Body of pancreas (tissue), 4 donors: Measurements from ENCODE around the gene CCL20. TPM values are rescaled to one million over a fixed set of nuclear protein-coding genes. Genes with fewer than 3 reads are reported as not detected.
A peak's percentile ranks its signal among the peaks of the same experiment; 100 is the strongest.

Source experiments
- ATAC-seq: fragments of 150-250 bp; one replicate; pipeline ENCODE4 v1.9.1; 2016
- DNase-seq, 4 donors: peaks; one replicate each; pipeline ENCODE4 v3.0.0-alpha.2; 2019
- H3K27ac ChIP-seq, 4 donors: fragments of 200-600 bp; sonication (generic); 1 replicate in 3 of 4; 2 replicates in 1 of 4; pipeline versions ENCODE4 v1.5.1 to v1.6.1; 2016 to 2019; ENCODE audit warnings: mild to moderate bottlenecking in 1 of 4, mixed read lengths in 1 of 4, moderate library complexity in 1 of 4
- H3K27me3 ChIP-seq, 2 donors: fragments of 200-600 bp; sonication (generic); one replicate each; pipeline ENCODE4 v1.6.0; 2016; ENCODE audit warnings: mild to moderate bottlenecking in 1 of 2
- H3K36me3 ChIP-seq, 2 donors: fragments of 200-600 bp; sonication (generic); replicated peaks in 1 of 2; 2 replicates each; pipeline ENCODE4 v1.5.1; 2016; ENCODE audit warnings: low read depth in 2 of 2; ENCODE audit not compliant: insufficient read depth in 1 of 2
- H3K4me1 ChIP-seq: fragments of 200-600 bp; sonication (generic); one replicate; pipeline ENCODE4 v1.6.0; 2016
- H3K4me3 ChIP-seq, 2 donors: fragments of 200-600 bp; sonication (generic); 1 replicate in 1 of 2; 2 replicates in 1 of 2; pipeline ENCODE4 v1.5.1; 2016 to 2019
- H3K9me3 ChIP-seq, 3 donors: fragments of 200-600 bp; sonication (generic); 1 replicate in 2 of 3; 2 replicates in 1 of 3; pipeline ENCODE4 v1.5.1; 2016
- POLR2A ChIP-seq, 3 donors: fragments of 450-650 bp; IDR thresholded peaks; one replicate each; pipeline ENCODE4 v1.6.1; 2016; ENCODE audit warnings: antibody characterized with exemption in 3 of 3, mild to moderate bottlenecking in 2 of 3
- WGBS, 2 donors: methylation state at CpG; one replicate each; pipeline ENCODE4 v1.1.5; 2017; 5-methylcytosine and 5-hydroxymethylcytosine counted together
- intact Hi-C: fragments of 100-400 bp; cut with DNase I; formaldehyde crosslinking; loops from one replicate; pipeline ENCODE4 v1.15.1; 2023
- total RNA-seq, 2 donors: library from RNA; depleted of rRNA; stranded (reverse); fragments of >200 nt; gene quantifications; one replicate each; pipeline ENCODE4 v1.1.0, GENCODE V29; 2016
- TF ChIP-seq, protein P1 (sequence below), 7 experiments: fragments of 450-650 bp in 4 of 7; fragments of 200-600 bp in 3 of 7; sonication (generic) in 3 of 7; IDR thresholded peaks; one replicate each; pipeline ENCODE4 v1.5.1; 2016 to 2019; ENCODE audit warnings: antibody characterized with exemption in 7 of 7

Gene CCL20
- total RNA-seq, 2 donors from 2014 or later = 2.6 TPM; not detected in 1

DNA sequence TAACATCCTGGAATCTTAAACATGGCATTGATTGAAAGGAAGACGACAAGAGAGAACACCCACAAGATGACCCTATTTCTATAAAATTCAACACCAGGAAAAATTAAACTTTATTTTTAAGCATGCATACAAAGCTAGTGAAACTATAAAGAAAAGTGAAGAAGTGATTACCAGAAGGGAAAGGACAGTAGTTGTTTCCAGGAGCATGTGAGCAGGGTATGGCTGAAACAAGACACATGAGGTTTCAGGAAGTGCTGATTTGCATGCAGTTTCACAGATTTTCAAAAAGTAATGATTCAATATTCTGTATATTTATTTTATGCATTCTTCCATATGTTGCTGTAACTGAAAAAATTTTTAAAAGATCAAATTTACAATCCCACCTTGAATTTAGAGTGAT is 33.2 kb downstream of the CCL20 start:
- Histone ChIP-seq H3K4me1 (no peaks in the 10 kb centered on the region), H3K9me3 (no peaks in the 10 kb centered on the region), H3K27ac (no peak overlapping the region), H3K4me3 (no peak overlapping the region), H3K27me3 (no peaks in the 10 kb centered on the region), H3K36me3 (no peaks in the 10 kb centered on the region)
- WGBS, 2 donors = 77 to 86% methylated on average over 1 of the region's 1 CpG
- no peak for DNase-seq
- intact Hi-C loops = no loop called here
- TF ChIP-seq, protein P1, sequence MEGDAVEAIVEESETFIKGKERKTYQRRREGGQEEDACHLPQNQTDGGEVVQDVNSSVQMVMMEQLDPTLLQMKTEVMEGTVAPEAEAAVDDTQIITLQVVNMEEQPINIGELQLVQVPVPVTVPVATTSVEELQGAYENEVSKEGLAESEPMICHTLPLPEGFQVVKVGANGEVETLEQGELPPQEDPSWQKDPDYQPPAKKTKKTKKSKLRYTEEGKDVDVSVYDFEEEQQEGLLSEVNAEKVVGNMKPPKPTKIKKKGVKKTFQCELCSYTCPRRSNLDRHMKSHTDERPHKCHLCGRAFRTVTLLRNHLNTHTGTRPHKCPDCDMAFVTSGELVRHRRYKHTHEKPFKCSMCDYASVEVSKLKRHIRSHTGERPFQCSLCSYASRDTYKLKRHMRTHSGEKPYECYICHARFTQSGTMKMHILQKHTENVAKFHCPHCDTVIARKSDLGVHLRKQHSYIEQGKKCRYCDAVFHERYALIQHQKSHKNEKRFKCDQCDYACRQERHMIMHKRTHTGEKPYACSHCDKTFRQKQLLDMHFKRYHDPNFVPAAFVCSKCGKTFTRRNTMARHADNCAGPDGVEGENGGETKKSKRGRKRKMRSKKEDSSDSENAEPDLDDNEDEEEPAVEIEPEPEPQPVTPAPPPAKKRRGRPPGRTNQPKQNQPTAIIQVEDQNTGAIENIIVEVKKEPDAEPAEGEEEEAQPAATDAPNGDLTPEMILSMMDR (IDR thresholded peaks at IDR 0.05) = no peak
- no peak for ATAC-seq

DNA sequence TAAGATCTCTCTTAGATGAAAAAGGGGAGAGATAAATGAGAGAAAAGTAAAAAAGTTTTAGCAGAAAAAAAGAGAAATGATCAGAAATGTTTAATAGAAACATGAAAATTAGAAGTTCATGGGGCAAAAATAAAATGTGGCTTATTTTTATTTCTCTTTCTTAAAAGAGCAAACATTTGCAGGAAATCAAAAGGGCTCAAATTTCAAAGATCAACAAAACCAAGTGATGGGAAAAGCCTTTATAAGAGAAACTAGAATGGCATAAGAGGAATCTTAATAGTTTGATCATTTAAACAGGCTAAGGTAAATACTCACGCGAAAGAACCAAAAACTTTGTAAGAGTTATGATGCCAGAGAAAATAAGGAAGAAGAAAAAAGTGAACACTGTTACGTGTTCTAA is 34.5 kb downstream of the CCL20 start:
- no peak for DNase-seq
- TF ChIP-seq, protein P1 (IDR thresholded peaks at IDR 0.05) = no peak
- TF ChIP-seq POLR2A (IDR thresholded peaks at IDR 0.05) = no peak
- Histone ChIP-seq H3K4me3 (no peak overlapping the region), H3K27me3 (no peaks in the 10 kb centered on the region), H3K9me3 (no peaks in the 10 kb centered on the region), H3K4me1 (no peaks in the 10 kb centered on the region), H3K27ac (no peak overlapping the region), H3K36me3 (no peaks in the 10 kb centered on the region)
- intact Hi-C loops = no loop called here
- no peak for ATAC-seq
- 30 to 40% methylated on average over 3 of the region's 3 CpGs for WGBS, 2 donors

DNA sequence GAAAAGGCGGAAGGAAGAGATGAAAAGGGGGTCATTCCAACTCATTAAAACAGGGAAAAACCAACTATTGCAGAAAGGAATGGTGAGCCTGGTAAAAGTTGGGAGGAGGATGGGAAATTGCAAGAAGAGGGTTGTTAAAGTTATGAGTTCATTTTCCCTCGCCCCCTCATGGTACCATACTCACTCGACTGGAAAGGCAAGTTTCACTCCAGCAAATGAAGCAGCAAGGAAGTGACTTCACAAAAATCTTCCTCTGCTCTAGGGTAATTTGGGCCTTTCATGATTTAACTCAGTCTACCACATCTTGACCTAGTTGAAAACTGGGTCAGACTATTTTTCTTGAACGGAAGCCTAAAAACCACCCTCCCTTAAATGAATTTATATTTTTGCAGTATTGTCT is 34.9 kb downstream of the CCL20 start:
- intact Hi-C loops = no loop called here
- no peak for ATAC-seq
- 48 to 62% methylated on average over 4 of the region's 4 CpGs for WGBS, 2 donors

DNA sequence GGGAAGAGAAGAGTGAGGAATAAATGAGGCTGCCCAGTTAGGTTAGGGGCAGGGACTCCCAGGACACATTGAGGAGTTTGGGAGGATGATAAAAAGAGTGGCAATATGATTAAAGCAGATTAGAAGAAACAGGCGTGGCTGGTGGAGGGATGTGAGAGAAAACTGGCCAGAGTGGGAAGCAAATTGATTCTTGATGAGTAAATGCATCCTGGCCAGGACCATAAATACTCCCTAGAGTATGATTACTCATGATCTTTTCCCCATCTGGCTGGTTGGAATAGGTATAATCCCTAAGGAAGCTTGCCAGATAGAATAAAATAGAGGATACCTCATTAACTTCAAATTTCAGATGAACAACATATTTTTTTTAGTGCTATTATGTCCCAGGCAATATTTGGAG is 36.3 kb downstream of the CCL20 start:
- no peaks in the 10 kb centered on the region for H3K36me3 ChIP-seq
- H3K4me1 ChIP-seq = no peaks in the 10 kb centered on the region
- H3K4me3 ChIP-seq = no peak overlapping the region
- H3K27me3 ChIP-seq = no peaks in the 10 kb centered on the region
- H3K27ac ChIP-seq = no peak overlapping the region
- DNase-seq (no peak), ATAC-seq (no peak)
- WGBS, 2 donors = 52 to 56% methylated on average over 1 of the region's 1 CpG
- no peaks in the 10 kb centered on the region for H3K9me3 ChIP-seq
- TF ChIP-seq, protein P1 (IDR thresholded peaks at IDR 0.05) = no peak
- TF ChIP-seq POLR2A (IDR thresholded peaks at IDR 0.05) = no peak
- intact Hi-C loops = no loop called here

More for the DNA sequence above, 34.9 kb downstream of the CCL20 start:
- no peak for DNase-seq
- Histone ChIP-seq H3K36me3 (no peaks in the 10 kb centered on the region), H3K27ac (no peak overlapping the region), H3K27me3 (no peaks in the 10 kb centered on the region), H3K4me3 (no peak overlapping the region), H3K4me1 (no peaks in the 10 kb centered on the region), H3K9me3 (no peaks in the 10 kb centered on the region)
- TF ChIP-seq, protein P1 (IDR thresholded peaks at IDR 0.05) = no peak
- no peak for TF ChIP-seq POLR2A (IDR thresholded peaks at IDR 0.05)

DNA sequence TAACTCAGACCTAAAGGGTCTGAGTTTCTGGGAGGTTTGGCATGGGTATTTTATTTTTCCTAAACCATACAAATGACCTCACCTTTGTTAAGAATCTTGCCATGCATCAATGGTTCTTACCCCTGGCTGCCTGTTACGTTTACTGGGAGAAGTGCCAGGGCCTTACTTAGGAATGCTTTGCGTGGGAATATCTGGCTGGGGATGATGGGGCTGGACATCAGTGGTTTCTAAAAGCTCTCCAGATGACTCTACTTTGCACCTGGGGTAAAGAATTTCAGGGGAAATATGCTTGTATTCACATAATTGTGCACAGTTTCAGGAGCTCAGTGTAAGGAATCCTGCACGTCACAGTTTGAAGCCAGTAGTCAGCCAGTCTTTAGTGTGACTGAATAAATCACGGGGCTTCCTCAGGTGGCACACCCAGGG is 39.6 kb downstream of the CCL20 start:
- intact Hi-C loops = no loop called here
- Histone ChIP-seq H3K4me3 (no peak overlapping the region), H3K27ac (no peak overlapping the region), H3K27me3 (no peaks in the 10 kb centered on the region), H3K4me1 (no peaks in the 10 kb centered on the region), H3K9me3 (no peaks in the 10 kb centered on the region), H3K36me3 (no peaks in the 10 kb centered on the region)
- ATAC-seq (peak; percentile 75), DNase-seq (peak in 3 of 4 donors; percentile 19 to 45 (median 22))
- whole genome bisulfite sequencing, 2 donors = 25 to 38% methylated on average over 3 to 4 of the region's 4 CpGs
- TF ChIP-seq POLR2A (IDR thresholded peaks at IDR 0.05) = no peak
- TF ChIP-seq, protein P1 (IDR thresholded peaks at IDR 0.05) = no peak
